Daoy (cell line): ENCODE results near the gene B4GALT6. TPM values are rescaled to one million over a fixed set of nuclear protein-coding genes. Genes with fewer than 3 reads are reported as not detected.

Experiments
- DNase-seq: peaks from one replicate; pipeline ENCODE4 v3.0.0-alpha.2; 2015; ENCODE audit warnings: low read depth
- total RNA-seq: library from RNA; depleted of rRNA; stranded (reverse); fragments of >200 nt; shearing (Covaris generic); gene quantifications from 2 replicates; pipeline ENCODE4 v1.2.3, GENCODE V29; 2014

Gene B4GALT6
- total RNA-seq, 1 experiment from 2014 or later = 6.0 TPM

DNA sequence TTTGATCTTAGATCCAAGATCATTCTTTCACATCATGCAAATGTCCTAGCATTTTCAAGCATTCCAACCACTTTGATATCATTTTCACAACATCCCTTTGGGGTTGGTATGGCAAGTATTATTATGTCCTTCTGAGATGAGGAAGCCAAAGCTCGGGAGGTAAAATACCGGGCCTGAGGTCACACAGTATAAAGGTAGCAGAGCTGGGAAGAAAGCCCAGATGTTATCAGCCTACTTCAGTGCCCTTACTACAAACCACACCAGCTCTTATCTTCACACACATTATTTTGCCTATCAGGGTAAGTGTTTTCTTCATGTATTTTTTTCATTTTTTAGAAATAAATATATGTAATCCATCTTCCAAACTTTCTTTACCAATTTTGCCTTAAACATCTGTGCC, 4.2 kb upstream of the B4GALT6 start:
- no peak for DNase-seq

DNA sequence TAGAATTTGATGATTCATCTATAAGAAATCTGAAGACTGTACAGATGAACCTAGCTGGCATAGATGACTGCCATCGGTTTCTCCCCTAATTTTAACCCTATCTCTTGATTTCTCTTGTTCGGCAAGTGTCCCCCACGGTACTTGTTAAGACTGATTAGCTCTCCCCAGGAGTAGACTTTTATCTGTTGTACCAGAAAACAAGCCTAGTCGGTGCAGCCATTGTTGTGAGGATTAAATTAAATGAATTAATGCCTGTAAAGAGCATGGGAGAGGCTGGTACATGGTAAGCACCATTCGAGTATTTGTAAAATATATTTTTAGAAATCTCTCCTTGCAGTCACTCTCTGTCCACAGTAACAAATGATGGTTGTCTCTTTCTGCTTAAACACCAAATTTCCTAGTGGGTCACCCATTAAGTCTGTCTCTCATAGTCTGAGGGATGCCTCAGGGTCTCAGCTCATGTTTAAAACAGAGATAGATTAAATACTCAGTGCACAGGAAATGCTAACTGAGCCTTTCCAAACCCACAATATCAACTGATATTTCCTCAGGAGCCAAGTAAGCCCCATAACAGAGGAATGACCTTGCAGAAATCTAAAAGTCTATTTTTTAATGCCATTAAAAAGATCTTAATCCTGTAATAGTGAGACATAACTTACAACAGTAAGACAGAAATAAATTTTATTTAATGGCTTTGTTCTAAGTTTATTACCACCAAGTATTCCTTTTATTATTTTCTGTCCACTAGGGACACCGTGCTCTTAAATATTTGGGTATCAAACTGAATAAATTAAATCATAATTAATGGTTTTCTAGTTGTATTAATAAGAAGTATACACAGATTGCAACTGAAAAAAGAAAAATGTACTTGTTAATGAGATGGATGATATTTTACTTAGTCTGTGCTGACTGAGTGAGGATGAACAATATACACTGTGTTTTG, 2.9 kb upstream of the B4GALT6 start:
- no peak for DNase-seq

DNA sequence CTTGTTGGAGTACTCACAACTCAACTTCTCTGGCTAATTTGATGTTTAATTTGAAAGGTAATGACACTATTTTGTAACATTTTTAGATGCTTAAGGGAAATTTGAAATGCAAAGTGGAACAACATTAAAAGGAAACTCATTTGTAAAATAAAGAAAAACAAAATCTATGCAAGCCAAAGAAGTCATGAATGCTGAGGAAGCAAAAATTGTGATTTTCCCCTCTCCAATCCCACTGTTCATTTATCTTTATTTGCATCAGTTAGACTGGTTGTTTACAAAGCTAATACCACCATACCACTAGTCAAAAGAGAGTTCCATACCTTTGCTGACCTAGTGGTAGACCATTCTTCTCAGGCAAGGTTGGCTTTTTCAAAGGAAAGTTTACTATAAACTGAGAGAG, 2.2 kb upstream of the B4GALT6 start:
- no peak for DNase-seq

DNA sequence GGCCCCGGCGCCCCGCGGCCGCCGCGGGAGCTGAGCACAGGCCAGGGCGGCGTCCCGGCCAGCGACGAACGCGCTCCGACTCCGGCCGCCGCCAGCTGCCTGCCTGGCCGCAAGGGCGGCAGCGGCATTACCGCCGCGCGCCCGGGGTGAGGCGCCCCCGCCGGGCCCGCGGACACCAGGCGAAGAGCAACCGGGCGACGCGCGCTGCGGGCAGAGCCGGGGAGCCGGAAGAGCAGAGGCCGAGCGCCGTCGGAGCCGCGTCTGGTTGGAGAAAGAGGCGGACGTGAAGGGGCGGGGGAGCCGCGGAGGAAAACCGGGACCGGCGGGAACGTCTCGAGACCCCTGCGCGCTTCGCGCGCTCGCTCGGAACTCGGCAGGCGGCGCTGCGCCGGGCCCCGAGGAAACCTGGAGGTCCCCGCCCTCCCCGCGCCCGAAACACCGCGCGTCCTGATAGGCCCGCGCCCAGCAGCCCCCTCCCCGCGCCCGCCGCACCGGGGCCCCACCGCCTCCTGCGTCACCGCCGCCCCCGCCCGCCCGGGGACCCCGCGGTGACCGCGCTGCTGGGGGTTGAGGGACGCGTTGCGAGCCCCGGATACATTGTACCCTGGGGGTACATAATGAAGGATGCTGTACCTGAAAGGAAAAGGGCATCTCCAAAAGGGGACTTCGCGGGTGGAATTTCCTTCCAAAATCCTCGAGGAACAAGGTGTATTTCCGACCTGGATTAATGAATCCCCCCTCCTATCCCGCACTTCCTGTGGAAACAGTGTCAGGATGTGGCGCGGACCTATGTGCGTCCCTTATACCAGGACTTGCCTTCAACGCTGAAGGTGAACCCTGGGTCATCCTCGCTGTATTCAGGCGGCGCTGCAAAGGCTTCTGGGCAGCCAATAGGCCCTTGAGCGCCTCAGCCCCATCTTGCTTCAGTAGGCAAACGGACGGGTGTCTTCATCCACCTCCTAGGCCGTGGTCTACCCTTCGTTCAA, 1.0 kb upstream of the B4GALT6 start:
- DNase-seq = peak; percentile 87

DNA sequence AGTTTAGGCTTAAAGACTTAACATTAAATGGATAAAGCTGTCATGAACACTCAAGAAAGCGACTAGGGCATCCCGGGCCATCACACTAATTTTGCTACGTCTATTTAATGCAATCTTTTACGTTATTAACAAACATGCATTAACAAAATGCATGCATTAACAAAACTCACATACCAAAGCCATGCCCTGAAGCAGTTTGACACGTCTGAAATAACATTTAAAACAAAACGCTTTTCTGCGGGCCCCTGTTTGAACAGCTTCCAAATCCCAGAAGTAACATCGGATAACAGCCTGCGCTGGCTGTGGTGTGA, 458 bp downstream of the B4GALT6 start:
- no peak for DNase-seq

DNA sequence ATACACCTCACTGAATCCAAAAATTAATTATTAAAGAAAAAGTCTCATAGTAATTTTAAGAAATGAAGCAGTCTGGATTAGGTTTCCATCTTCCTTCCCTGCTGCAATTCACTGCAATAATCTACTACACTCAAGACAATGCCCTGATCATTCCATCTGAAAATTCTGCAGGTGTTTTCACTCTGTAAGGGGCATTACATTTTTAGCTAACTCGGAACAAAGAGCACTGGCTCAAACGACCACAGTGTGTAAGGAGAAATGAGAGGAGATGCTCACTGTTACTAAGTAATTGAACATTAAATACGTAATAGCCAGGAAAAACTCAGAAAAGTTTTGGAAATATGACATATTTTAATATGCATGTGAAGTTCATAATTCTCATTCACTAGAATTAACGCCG, 1.3 kb downstream of the B4GALT6 start:
- DNase-seq = no peak

DNA sequence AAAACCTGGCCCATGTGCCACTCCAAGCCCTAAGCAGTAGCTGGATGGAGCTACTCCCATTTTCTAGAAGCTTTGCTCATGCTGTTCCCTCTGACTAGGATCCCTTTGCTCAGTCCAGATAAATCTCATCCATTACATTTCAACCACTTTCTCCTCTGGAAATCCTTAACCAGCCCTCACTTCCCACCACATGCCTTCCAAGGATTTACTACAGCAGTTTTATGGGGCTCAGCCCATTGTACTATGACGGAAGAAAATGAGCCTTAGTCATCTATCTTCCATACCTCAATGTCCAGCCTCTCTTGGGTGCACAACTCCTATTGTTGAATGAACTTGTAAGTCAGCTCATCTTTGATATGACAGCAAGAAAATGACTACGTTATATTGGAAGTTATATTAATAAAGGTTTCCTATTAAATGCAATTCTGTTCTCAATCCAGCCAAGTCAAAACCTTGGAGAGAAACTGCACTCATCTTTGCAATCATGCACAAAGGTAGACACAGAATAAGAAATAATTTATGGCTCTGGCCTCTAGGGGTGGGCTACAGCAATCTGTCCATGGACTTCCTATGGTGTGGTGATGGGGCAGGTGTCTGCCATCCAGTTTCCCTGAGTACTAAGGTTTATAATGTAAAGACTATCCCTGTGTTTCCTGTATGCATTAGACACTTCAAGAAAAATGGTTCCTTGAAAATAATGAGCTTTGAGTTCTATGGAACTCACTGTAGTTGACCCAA, 3.4 kb downstream of the B4GALT6 start:
- DNase-seq = no peak

DNA sequence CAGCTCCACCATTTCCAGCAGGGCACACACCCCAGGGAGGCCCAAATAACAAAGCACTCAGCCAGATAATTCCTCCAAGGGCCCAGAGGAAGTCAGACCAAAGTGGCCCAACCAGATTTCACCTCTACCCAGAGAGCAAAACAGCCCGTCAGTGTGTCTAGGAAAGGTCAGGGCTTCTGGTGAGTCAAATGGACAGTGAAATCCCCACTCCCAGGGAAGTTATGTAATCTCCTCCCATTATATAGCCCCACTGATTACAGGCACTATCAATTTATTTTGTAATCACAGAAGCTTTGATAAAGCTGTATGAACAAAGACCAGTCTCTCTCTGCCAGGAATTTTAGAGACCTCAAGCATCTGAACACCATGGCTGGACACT, 4.0 kb downstream of the B4GALT6 start:
- no peak for DNase-seq

DNA sequence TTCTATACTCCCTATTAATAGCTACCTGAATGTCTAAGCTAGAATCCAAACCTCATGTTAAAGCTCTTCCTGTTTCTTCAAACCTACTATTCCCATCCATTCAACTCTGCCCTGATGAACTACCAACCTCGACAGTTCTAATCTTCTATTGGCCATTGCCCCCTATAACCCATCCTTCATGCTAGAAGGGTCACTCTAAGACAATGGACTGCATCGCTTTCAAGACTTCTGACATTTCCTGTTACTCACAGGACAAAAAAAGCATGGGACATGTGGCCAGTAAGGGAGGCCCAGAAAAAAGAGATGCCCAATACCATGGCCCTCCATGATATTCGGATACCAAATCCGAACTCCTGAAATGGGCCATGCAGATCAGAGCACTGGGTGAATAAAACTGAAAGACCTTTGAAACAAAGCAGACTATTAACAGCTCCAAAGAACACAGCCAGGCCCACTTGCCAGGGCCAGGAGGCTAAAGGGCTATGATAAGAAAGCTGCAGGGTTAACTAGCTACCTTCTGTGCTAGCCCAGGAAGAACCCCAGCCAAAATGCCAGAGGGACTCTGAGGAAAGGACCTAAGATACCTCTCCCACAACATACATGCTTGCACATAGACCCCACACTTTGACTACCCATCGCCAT, 4.5 kb downstream of the B4GALT6 start:
- DNase-seq = no peak

DNA sequence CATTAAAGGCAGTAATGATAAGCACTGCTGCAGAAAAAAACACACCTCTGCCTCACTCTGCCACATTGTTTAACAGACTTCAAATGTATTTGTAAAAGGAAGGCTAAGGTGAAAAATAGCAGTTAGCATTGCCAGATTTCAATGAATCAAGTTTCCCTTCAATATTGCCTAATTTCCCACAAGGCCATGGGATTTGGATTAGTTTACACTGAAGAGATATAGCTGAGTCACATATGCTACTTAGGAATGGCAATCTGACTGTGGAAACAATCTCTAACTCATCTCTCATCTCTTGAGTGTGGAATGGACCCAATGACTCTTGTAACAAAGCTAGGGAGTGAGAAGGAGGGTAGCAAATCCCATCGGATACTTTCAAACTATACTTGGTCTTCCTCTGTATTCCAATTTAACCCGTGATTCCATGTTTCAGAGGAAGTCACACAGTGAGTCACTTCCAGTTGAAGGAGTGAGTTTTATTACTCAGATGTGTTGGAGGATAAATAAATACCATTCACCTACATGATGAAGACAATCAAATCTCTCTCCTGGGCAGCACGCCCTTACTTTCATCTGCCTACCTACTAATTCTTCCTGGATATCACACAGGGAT, 5.1 kb downstream of the B4GALT6 start:
- peak; percentile 57 for DNase-seq

DNA sequence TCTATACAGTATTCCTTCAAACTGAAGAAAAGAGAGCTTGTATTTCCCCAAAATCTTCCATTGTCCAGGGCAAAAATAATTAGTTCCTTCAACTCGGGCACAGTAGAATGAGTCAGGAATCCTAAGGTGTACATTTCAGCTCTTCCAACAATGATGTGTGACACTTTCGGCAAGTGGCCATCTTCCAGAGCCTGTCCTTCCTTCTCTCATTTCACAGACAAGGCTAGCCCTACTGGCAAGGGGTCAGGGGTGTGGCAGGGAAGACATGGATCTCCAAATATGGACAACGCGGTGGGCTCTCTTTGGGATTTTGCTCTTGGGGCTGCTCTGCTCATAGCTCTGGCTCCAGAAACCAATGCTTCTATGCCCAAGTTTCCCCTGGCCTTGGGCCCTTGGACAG, 6.0 kb downstream of the B4GALT6 start:
- DNase-seq = no peak

DNA sequence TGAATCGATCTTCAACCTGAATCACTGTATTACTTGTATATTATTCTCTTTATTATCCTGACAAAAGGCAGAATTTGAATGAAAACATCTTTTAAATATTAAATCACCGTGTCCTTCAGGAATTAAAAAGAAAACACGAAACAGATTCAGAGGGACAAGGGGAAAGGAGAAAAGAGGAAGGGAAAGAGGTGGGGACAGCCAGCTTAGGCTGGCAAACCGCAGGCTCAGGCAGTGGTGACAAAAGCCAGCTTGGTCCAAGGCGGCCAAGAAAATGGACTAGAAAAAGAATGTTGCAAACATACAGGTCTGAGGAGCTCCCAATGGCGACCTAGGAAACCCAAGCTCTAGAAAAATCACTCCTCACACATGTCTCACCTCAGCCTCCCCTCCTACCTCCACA, 6.8 kb downstream of the B4GALT6 start:
- no peak for DNase-seq

DNA sequence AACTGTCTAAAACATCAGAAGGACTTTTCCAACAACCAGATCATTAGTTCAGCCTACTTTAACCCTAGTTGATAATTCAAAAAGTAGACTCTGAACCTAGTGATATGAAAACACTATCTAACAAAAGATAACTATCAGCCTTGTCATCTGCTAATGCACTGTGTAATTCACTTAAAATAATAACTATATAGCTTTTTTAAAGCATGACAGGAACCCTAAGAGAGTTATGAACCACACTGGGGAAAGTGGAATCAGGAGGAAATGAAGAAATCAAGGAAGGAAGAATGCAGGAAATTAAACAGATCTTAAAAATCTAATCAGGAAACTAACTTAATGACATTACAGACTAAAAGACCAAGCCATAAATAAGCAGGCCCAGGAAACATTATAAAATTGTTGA, 9.0 kb downstream of the B4GALT6 start:
- DNase-seq = no peak

DNA sequence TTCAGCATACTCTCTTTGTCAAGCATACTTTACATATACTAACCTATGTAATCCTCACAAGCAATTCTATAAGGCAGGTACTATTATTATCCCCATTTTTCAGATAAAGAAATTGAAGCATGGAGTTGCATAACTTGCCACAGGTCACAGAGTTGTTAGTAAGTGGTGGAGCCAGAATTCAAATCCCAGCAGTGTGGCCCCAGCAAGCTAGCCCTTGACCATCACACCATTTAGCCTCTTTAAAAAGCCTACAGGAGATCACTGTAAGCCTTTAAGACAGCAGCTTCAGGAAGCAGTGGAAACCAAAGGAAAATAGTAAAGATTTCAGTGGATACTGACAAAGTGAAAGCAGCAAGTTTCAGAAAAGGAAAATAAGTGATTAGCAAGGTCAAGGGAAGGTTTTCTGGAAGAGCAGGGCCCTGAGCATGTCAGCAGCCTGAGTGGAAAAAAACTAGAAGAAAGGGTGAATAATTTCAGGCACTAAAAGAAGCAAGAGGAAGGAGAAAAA, 11.7 kb downstream of the B4GALT6 start:
- DNase-seq = no peak

DNA sequence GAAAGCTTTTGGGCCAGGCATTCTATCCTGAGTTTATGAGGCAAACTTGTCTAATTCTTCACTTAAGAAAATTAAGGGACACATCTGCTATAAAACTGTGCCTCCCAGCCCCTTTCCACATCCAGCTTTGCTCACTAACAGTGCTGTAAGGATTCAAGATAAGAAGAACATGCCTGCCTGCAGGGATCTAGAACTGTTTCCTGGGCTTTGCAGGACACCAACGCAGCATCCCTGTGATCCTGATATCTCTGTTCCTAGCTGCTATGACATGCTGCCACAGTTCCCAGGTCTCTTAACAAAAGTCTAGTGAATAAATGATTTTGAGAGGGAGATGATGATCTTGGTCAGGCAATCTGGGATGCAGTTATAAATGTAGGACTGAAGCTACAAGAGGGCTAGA, 12.4 kb downstream of the B4GALT6 start:
- DNase-seq = no peak

DNA sequence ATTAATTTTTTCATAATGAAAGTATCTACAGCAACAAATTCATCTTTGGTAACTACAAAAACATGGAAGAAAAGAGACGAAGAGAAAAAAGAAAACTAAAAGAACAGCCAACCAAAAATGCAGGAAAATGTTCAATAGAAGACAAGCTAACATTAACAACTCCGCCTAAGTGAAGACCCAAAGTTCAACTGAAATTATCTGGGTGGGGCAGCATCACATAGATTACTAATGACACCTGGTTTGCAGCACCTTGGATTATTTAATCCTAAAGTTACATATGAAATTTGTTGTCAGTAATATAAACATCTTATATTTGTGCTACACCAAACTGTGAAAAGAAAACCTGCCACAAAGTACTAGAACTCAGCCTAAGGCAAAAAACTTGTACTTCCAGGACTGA, 14.8 kb downstream of the B4GALT6 start:
- no peak for DNase-seq

DNA sequence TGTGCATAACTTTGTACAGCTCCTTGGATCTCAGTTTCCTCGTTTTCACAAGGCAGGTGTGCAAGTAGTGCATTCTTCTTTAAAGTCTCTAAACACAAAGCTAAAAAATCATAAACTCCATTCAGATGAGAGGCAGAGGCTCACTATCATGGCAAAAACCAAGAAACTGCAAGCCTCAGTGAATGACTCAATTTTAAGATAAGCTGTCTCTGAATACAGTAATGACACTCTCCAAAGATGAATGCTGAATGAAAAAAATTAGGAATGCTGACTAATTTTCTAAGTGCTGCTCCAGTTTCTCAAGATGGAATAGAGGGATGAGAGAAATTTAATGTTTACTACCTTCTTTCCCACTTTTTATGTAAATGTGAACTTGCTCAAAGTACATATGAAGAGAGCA, 17.2 kb downstream of the B4GALT6 start:
- DNase-seq = no peak

DNA sequence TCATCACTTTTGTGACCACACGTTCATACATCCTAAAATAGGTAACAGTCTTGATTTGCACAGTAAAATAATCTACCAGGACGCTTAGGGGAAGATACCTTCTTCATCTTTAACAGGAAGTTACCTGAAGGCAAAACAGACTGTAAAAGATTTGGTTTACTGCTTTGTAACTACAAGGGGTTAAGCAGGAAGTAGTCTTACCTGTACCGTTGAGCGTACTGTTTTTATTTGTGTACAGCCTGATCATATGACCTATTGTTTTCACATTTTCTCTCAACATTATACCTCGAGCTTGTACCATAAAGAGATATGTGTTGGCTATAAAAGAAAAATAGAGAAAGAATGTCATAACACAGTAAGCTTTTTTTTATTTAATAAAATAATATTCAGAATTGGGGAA, 18.3 kb downstream of the B4GALT6 start:
- DNase-seq = no peak

DNA sequence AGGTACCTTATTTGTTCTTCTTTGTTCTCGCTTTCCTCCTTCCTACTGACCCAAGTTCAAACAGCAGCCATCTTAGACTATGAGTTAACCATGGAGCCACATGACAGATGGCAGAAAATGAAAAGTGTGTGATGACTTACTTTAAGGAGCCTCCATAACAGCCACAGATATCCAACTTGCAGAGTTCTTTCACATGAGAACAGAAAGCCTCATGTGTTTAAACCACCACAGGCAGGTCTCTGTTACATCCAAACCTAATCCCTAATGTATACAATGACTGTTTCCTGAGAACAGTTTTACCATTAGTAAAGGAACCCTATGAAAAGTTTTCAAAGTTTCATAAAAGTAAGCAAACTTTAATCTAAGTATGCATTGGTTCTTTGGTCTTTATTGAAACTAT, 20.3 kb downstream of the B4GALT6 start:
- no peak for DNase-seq

DNA sequence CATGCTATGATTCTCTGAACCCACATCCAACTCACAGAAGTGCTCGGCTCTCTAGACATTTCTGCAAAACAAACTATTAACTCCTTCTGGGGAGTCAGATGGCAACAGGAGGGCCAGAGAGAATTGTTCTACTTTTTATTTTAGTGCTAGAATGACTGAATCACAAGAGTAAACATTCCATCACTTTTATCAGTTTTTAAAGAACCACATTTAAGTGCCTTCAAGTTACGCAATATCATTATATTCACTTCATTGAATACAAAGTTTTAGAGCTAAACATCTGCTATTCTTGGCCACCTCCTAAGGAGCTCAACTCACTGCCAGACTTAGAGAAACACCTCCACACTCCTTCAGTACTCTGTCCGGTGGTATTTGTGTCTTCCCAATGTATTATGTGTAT, 22.4 kb downstream of the B4GALT6 start:
- no peak for DNase-seq

DNA sequence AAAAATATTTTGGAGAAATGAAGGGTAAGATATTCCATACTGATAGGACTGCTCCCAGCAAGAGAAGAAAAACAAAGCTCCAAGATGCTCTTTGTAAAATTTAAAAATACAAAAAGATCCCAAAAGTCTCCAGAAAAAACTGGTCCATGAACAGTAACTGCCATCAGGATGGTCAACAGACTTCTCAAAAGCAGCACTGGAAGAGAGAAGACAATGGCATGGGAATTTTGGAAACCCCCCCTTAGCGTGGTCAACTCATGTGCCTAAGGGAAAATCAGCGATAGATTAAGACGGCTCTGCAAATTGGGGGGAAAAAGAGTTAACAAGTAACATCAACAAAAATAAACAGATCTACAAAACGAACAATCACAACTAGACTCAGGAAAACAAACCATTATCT, 23.6 kb downstream of the B4GALT6 start:
- no peak for DNase-seq
